SU-DHL-6 (cell line): ENCODE measurements around the gene ARHGAP1.

Source experiments
- H2AFZ ChIP-seq: fragments of 200-600 bp; sonication (generic); 2 replicates; pipeline ENCODE4 v1.6.1; 2014; ENCODE audit warnings: low read depth, mild to moderate bottlenecking, moderate library complexity, mixed read lengths, antibody characterized with exemption, low read length; ENCODE audit not compliant: severe bottlenecking
- H3F3A ChIP-seq: fragments of 200-600 bp; shearing (Covaris generic); 2 replicates; pipeline ENCODE4 v1.6.0; 2016; ENCODE audit warnings: antibody characterized with exemption, mild to moderate bottlenecking; ENCODE audit not compliant: insufficient read depth
- H3K27ac ChIP-seq: fragments of 200-600 bp; sonication (generic); 2 replicates; pipeline ENCODE4 v1.5.1; 2016; ENCODE audit warnings: low read depth, mild to moderate bottlenecking, low read length, moderate library complexity, mixed read lengths
- H3K27me3 ChIP-seq: fragments of 200-600 bp; sonication (generic), shearing (Covaris generic); 2 replicates; pipeline ENCODE4 v1.6.0; 2014; ENCODE audit warnings: mild to moderate bottlenecking, low read length
- H3K36me3 ChIP-seq: fragments of 200-600 bp; sonication (generic); 2 replicates; pipeline ENCODE4 v1.6.1; 2014; ENCODE audit warnings: mild to moderate bottlenecking, low read length, mixed read lengths
- H3K4me2 ChIP-seq: fragments of 300-600, 200-600 bp; shearing (Covaris generic), sonication (generic); 2 replicates; pipeline ENCODE4 v1.6.0; 2014; ENCODE audit warnings: low read length, low read depth, mild to moderate bottlenecking; ENCODE audit not compliant: poor library complexity, severe bottlenecking
- H3K4me3 ChIP-seq: fragments of 200-600 bp; sonication (generic); 2 replicates; pipeline ENCODE4 v1.5.1; 2014; ENCODE audit warnings: antibody characterized with exemption, low read length, mild to moderate bottlenecking, mixed read lengths; ENCODE audit not compliant: insufficient read depth, poor library complexity, severe bottlenecking
- H3K79me2 ChIP-seq: fragments of 200-600 bp; sonication (generic); 2 replicates; pipeline ENCODE4 v1.6.1; 2014; ENCODE audit warnings: mild to moderate bottlenecking, low read length, moderate library complexity; ENCODE audit not compliant: insufficient read depth
- H3K9ac ChIP-seq: fragments of 200-600 bp; sonication (generic); 2 replicates; pipeline ENCODE4 v1.7.0; 2014; ENCODE audit warnings: mild to moderate bottlenecking, low read length
- H3K9me2 ChIP-seq: fragments of 200-600 bp; sonication (generic); replicated peaks from 2 replicates; pipeline ENCODE4 v1.6.1; 2014; ENCODE audit warnings: low read length; ENCODE audit not compliant: insufficient read depth
- H3K9me3 ChIP-seq: fragments of 200-600 bp; sonication (generic); 2 replicates; pipeline ENCODE4 v1.6.1; 2014; ENCODE audit warnings: low read length, mixed read lengths; ENCODE audit not compliant: insufficient read depth
- H4K20me1 ChIP-seq: fragments of 200-600 bp; sonication (generic); 2 replicates; pipeline ENCODE4 v1.6.1; 2014; ENCODE audit warnings: low read depth, mild to moderate bottlenecking, antibody characterized with exemption, low read length, moderate library complexity, mixed read lengths
- CTCF ChIP-seq: fragments of 200-600 bp; sonication (generic); IDR thresholded peaks from one replicate; pipeline ENCODE4 v1.5.1; 2017; ENCODE audit warnings: antibody characterized with exemption, mild to moderate bottlenecking, low read length, moderate library complexity; ENCODE audit not compliant: insufficient read depth, poor library complexity, severe bottlenecking
- EZH2phosphoT487 ChIP-seq: fragments of 200-600 bp; sonication (generic), shearing (Covaris generic); conservative IDR thresholded peaks from 2 replicates; pipeline ENCODE4 v1.6.1; 2018; ENCODE audit warnings: mild to moderate bottlenecking, antibody characterized with exemption, low read length, moderate library complexity, mixed read lengths

Gene ARHGAP1

DNA sequence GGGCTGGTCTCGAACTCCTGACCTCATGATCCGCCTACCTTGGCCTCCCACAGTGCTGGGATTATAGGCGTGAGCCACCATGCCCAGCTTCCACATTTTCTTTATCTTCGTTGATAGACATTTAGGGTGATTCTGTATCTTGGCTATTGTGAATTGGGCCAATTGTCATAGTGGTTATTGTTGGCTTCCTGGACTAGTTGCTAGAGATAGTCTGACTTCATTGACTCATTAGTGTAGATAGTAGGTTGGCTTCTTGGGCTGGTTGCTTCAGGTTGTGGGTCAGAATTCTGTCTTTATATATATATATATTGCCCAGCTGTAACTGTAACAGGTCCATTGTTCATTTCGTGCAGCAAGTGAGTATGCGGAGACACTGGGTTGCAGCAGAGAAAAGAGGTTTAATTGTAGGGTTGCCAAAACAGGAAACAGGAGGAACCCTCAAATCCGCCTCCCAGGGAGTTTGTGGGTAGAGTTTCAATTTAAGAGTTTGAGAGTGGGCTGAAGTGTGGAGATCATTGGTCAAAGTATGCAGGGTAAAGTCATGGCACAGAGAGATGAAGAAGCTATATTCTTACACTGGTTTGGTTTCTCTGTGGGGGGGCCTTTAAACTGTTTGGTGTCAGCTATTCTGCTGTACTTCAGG is 61.1 kb downstream of the ARHGAP1 start:
- Histone ChIP-seq H3K36me3 (no peaks in the 10 kb centered on the region), H3K9ac (no peak overlapping the region)

GRCh38 chr11:46637546-46637945 is 62.9 kb downstream of the ARHGAP1 start:
- no peaks in the 10 kb centered on the region for H4K20me1 ChIP-seq
- no peak overlapping the region for H3K4me2 ChIP-seq
- 0 out of 2 replicates have a peak, but pooled peaks cover 4% of the 10 kb centered on the region for H3F3A ChIP-seq
- H3K27ac ChIP-seq: no peak overlapping the region
- H3K9me2 ChIP-seq: no peaks in the 10 kb centered on the region
- no peak overlapping the region for H2AFZ ChIP-seq
- no peaks in the 10 kb centered on the region for H3K79me2 ChIP-seq
- H3K27me3 ChIP-seq: no peaks in the 10 kb centered on the region
- no peak overlapping the region for H3K9ac ChIP-seq
- no peak overlapping the region for H3K4me3 ChIP-seq
- TF ChIP-seq EZH2phosphoT487 (no peak), CTCF (no peak)
- H3K36me3 ChIP-seq: no peaks in the 10 kb centered on the region
- H3K9me3 ChIP-seq: no peaks in the 10 kb centered on the region

More for the DNA sequence above, 61.1 kb downstream of the ARHGAP1 start:
- H2AFZ ChIP-seq: no peak overlapping the region
- no peaks in the 10 kb centered on the region for H4K20me1 ChIP-seq
- no peaks in the 10 kb centered on the region for H3K9me2 ChIP-seq
- 0 out of 2 replicates have a peak, but pooled peaks cover 4% of the 10 kb centered on the region for H3F3A ChIP-seq
- H3K27me3 ChIP-seq: no peaks in the 10 kb centered on the region
- no peak overlapping the region for H3K27ac ChIP-seq
- H3K79me2 ChIP-seq: no peaks in the 10 kb centered on the region
- H3K9me3 ChIP-seq: no peaks in the 10 kb centered on the region
- no peak for TF ChIP-seq EZH2phosphoT487
- TF ChIP-seq CTCF: no peak
- H3K4me2 ChIP-seq: no peak overlapping the region
- no peak overlapping the region for H3K4me3 ChIP-seq

GRCh38 chr11:46635557-46636139 is 64.8 kb downstream of the ARHGAP1 start:
- H4K20me1 ChIP-seq: no peaks in the 10 kb centered on the region
- no peak overlapping the region for H3K27ac ChIP-seq
- TF ChIP-seq EZH2phosphoT487 (no peak), CTCF (no peak)
- no peaks in the 10 kb centered on the region for H3K27me3 ChIP-seq
- H3K4me2 ChIP-seq: no peak overlapping the region
- H2AFZ ChIP-seq: no peak overlapping the region
- H3K79me2 ChIP-seq: no peaks in the 10 kb centered on the region
- no peaks in the 10 kb centered on the region for H3K9me2 ChIP-seq
- H3K36me3 ChIP-seq: no peaks in the 10 kb centered on the region
- no peaks in the 10 kb centered on the region for H3K9me3 ChIP-seq
- no peak overlapping the region for H3K4me3 ChIP-seq
- no peak overlapping the region for H3K9ac ChIP-seq
- H3F3A ChIP-seq: 0 out of 2 replicates have a peak, but pooled peaks cover 4% of the 10 kb centered on the region
